A673 (cell line): ENCODE measurements around the gene NR1H3. TPM values are rescaled to one million over a fixed set of nuclear protein-coding genes. Genes with fewer than 3 reads are reported as not detected.

Experiments
- BruUV-seq: library from RNA; stranded (reverse); fragments of 400-500 nt; replicated peaks from 2 replicates; lab custom pipeline; 2021; lab: Mats Ljungman, UMichigan
- CTCF ChIA-PET: fragments of 300-600 bp; sonication (Branson Sonifier 250); formaldehyde crosslinking; loops from one replicate; lab custom pipeline; 2022; ENCODE audit warnings: antibody characterized with exemption; lab: Charles Lee
- POLR2A ChIA-PET: fragments of 300-600 bp; sonication (Branson Sonifier 250); formaldehyde crosslinking; loops from one replicate; lab custom pipeline; 2022; ENCODE audit warnings: antibody characterized with exemption; ENCODE audit not compliant: low non-redundant PET; lab: Charles Lee
- DNase-seq: peaks from one replicate; pipeline ENCODE4 v3.0.0-alpha.2; 2015; ENCODE audit warnings: low spot score
- H3K27ac ChIP-seq: fragments of 200-600 bp; sonication (generic); 2 replicates; pipeline ENCODE4 v1.5.1; 2016; ENCODE audit warnings: mixed run types, low read depth, mild to moderate bottlenecking, mixed read lengths, antibody characterized with exemption, low read length; ENCODE audit not compliant: poor library complexity, severe bottlenecking
- H3K27me3 ChIP-seq: fragments of 200-600 bp; sonication (generic); replicated peaks from 2 replicates; pipeline ENCODE4 v1.6.1; 2017; ENCODE audit warnings: mixed run types, low read depth, mild to moderate bottlenecking, mixed read lengths, antibody characterized with exemption, low read length; ENCODE audit not compliant: insufficient read depth, poor library complexity
- H3K36me3 ChIP-seq: fragments of 200-600 bp; sonication (generic); 2 replicates; pipeline ENCODE4 v1.6.1; 2016; ENCODE audit warnings: mixed run types, mild to moderate bottlenecking, mixed read lengths, antibody characterized with exemption, low read length; ENCODE audit not compliant: insufficient read depth, poor library complexity, severe bottlenecking
- H3K4me1 ChIP-seq: fragments of 200-600 bp; sonication (generic); 2 replicates; pipeline ENCODE4 v1.6.1; 2017; ENCODE audit warnings: mixed run types, mild to moderate bottlenecking, mixed read lengths, antibody characterized with exemption, low read length; ENCODE audit not compliant: insufficient read depth, poor library complexity, severe bottlenecking
- H3K4me3 ChIP-seq: fragments of 200-600 bp; sonication (generic); 2 replicates; pipeline ENCODE4 v1.5.1; 2016; ENCODE audit warnings: low read depth, mixed run types, mild to moderate bottlenecking, mixed read lengths, low read length; ENCODE audit not compliant: poor library complexity, severe bottlenecking
- H3K9me3 ChIP-seq: fragments of 200-600 bp; sonication (generic); 2 replicates; pipeline ENCODE4 v1.6.1; 2016; ENCODE audit warnings: mixed run types, low read depth, mild to moderate bottlenecking, mixed read lengths, antibody characterized with exemption, low read length; ENCODE audit not compliant: poor library complexity, severe bottlenecking
- CTCF ChIP-seq: fragments of 300-800, 200-600 bp; sonication (generic); conservative IDR thresholded peaks from 2 replicates; pipeline ENCODE4 v1.5.1; 2017; ENCODE audit warnings: low read depth, mild to moderate bottlenecking, antibody characterized with exemption, low read length, moderate library complexity, mixed read lengths
- EZH2 ChIP-seq: fragments of 200-600 bp; sonication (generic); IDR thresholded peaks from 2 replicates; pipeline ENCODE4 v1.6.1; 2017; ENCODE audit warnings: borderline replicate concordance, low read depth, mild to moderate bottlenecking, mixed read lengths, antibody characterized with exemption, low read length; ENCODE audit not compliant: poor library complexity, severe bottlenecking
- intact Hi-C: fragments of 100-400 bp; cut with micrococcal nuclease; formaldehyde crosslinking; loops from one replicate; pipeline ENCODE4 v1.10.0; 2022; ENCODE audit not compliant: unreplicated experiment
- total RNA-seq: library from RNA; stranded (reverse); gene quantifications from 2 replicates; pipeline ENCODE4 v1.2.3, GENCODE V29; 2021

NR1H3 gene
- total RNA-seq, 1 experiment from 2014 or later = 14.5 TPM

- TF ChIP-seq CTCF (peak; percentile 51), EZH2 (no peak)
- Histone ChIP-seq H3K36me3 (peaks cover 19% of the 10 kb centered on the region), H3K27ac (peak overlapping the region; percentile 86), H3K27me3 (no peaks in the 10 kb centered on the region), H3K4me1 (peaks cover 24% of the 10 kb centered on the region), H3K9me3 (no peaks in the 10 kb centered on the region), H3K4me3 (peak overlapping the region; percentile 62)
- ChIA-PET CTCF (interaction anchor here (0.8 kb wide), 1 partner anchor 38 kb away, joined by 3 read pairs; no protein-coding TSS in a partner anchor), POLR2A (interaction anchor here (0.6 to 0.9 kb wide), 2 partner anchors 20 to 619 kb away, joined by 4 to 13 read pairs; no protein-coding TSS in a partner anchor)
- intact Hi-C loops = no loop called here
- no TSS peak for BruUV-seq
- peak; percentile 82 for DNase-seq
Measured at GRCh38 chr11:47216121-47216798, 41.5 kb upstream of the NR1H3 start.

- Histone ChIP-seq H3K36me3 (peaks cover 33% of the 10 kb centered on the region), H3K27ac (peak overlapping the region; percentile 8), H3K4me3 (no peak overlapping the region), H3K9me3 (no peaks in the 10 kb centered on the region), H3K27me3 (no peaks in the 10 kb centered on the region), H3K4me1 (peaks cover 16% of the 10 kb centered on the region)
- peak; percentile 62 for DNase-seq
- ChIA-PET CTCF (interaction anchor here (0.6 kb wide), 2 partner anchors 12 to 41 kb away, joined by 3 to 6 read pairs; no protein-coding TSS in a partner anchor), POLR2A (interaction anchor here (0.6 kb wide), 1 partner anchor 274 kb away, joined by 3 read pairs; no protein-coding TSS in a partner anchor)
- intact Hi-C loops = no loop called here
- no peak for TF ChIP-seq CTCF
- no peak for TF ChIP-seq EZH2
- no TSS peak for BruUV-seq
Measured at GRCh38 chr11:47220401-47220821, 37.4 kb upstream of the NR1H3 start.

DNA sequence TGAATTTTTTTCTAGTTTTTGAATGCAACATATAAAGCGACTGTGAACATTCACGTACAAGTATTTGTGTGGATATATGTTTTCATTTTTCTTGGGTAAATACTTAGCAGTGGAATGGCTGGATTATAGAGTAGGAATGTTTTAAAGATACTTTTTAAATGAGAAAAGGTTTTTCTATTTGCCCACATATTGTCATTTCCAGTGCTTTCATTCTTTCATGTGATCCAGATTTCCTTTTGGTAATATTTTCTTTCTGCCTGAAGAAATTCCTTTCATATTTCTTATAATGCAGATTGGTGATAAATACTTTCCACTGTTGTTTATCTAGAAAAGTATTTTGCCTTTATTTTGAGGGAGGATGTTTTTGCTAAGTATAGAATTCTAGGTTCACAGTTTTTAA lies 35.1 kb upstream of the NR1H3 start:
- POLR2A ChIA-PET = no interaction called here
- DNase-seq = no peak
- peaks cover 8% of the 10 kb centered on the region for H3K4me1 ChIP-seq
- CTCF ChIA-PET = no interaction called here
- intact Hi-C loops = no loop called here
- no peak overlapping the region for H3K27ac ChIP-seq
- no peaks in the 10 kb centered on the region for H3K9me3 ChIP-seq
- no peaks in the 10 kb centered on the region for H3K27me3 ChIP-seq
- TF ChIP-seq EZH2 = no peak
- no peak for TF ChIP-seq CTCF
- H3K4me3 ChIP-seq = no peak overlapping the region
- BruUV-seq = no TSS peak
- H3K36me3 ChIP-seq = peaks cover 55% of the 10 kb centered on the region
